T-helper 1 cell treated with Interleukin-12 subunit alpha and Interleukin-12 subunit beta and Interleukin-4 antibody, amounts not matched to agents 30 μg/mL and 1 μg/mL, for 36 hours (primary cell): ENCODE measurements around the gene CELF2.

Source experiments
- H3K27ac Mint-ChIP-seq: one replicate; pipeline ENCODE4 v1.8.0; 2021; ENCODE audit warnings: mild to moderate bottlenecking, mixed read lengths
- H3K27me3 Mint-ChIP-seq: one replicate; pipeline ENCODE4 v1.8.0; 2021; ENCODE audit warnings: low read depth, mixed read lengths
- H3K36me3 Mint-ChIP-seq: one replicate; pipeline ENCODE4 v1.8.0; 2021; ENCODE audit warnings: low read depth, mixed read lengths
- H3K4me1 Mint-ChIP-seq: one replicate; pipeline ENCODE4 v1.8.0; 2021; ENCODE audit warnings: low read depth, mixed read lengths
- H3K4me3 Mint-ChIP-seq: one replicate; pipeline ENCODE4 v1.8.0; 2021; ENCODE audit warnings: mild to moderate bottlenecking, moderate library complexity, mixed read lengths
- H3K9me3 Mint-ChIP-seq: one replicate; pipeline ENCODE4 v1.8.0; 2021; ENCODE audit warnings: mixed read lengths

The CELF2 gene

DNA sequence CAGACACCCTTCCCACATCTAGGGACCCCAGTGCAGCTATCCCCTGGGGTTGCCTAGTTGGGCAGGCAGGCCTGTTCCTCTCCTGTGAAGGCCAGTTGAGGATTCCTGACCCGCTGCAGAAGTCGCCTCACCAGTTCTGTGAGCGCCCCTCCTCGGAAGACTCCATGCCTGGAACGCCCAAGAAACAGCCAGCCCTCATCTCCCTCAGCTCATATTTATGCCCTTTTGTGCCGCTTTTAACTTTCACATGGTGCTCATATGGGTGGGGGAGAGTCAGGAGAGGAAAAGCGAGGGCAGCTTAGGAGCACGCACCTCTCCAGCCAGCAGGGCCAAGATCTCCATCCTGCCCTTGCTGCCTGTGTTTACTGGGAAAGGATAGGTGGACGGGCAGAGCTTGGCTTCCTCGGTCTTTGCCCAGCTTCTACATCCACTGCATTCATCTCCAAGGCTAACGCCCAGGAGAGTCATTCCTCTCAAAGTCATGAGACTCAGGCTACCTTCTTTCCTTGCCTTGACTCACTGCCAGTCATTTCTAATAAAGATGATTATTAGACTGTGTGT lies 307.2 kb downstream of the CELF2 start:
- no peaks in the 10 kb centered on the region for H3K9me3 Mint-ChIP-seq
- peaks cover 19% of the 10 kb centered on the region for H3K4me1 Mint-ChIP-seq
- no peak overlapping the region for H3K4me3 Mint-ChIP-seq
- H3K36me3 Mint-ChIP-seq = peaks cover 62% of the 10 kb centered on the region
- no peak overlapping the region for H3K27ac Mint-ChIP-seq
- H3K27me3 Mint-ChIP-seq = no peaks in the 10 kb centered on the region

- Mint-ChIP-seq H3K27me3 (no peaks in the 10 kb centered on the region), H3K4me3 (no peak overlapping the region), H3K36me3 (peaks cover 68% of the 10 kb centered on the region), H3K9me3 (no peaks in the 10 kb centered on the region), H3K27ac (peak overlapping the region; percentile 19), H3K4me1 (peaks cover 18% of the 10 kb centered on the region)
Measured at GRCh38 chr10:11325817-11326216, 308.1 kb downstream of the CELF2 start.

GRCh38 chr10:11326241-11326640 lies 308.6 kb downstream of the CELF2 start:
- Mint-ChIP-seq H3K27ac (peak overlapping the region; percentile 19), H3K4me3 (no peak overlapping the region), H3K36me3 (peaks cover 65% of the 10 kb centered on the region), H3K9me3 (no peaks in the 10 kb centered on the region), H3K4me1 (peaks cover 18% of the 10 kb centered on the region), H3K27me3 (no peaks in the 10 kb centered on the region)

DNA sequence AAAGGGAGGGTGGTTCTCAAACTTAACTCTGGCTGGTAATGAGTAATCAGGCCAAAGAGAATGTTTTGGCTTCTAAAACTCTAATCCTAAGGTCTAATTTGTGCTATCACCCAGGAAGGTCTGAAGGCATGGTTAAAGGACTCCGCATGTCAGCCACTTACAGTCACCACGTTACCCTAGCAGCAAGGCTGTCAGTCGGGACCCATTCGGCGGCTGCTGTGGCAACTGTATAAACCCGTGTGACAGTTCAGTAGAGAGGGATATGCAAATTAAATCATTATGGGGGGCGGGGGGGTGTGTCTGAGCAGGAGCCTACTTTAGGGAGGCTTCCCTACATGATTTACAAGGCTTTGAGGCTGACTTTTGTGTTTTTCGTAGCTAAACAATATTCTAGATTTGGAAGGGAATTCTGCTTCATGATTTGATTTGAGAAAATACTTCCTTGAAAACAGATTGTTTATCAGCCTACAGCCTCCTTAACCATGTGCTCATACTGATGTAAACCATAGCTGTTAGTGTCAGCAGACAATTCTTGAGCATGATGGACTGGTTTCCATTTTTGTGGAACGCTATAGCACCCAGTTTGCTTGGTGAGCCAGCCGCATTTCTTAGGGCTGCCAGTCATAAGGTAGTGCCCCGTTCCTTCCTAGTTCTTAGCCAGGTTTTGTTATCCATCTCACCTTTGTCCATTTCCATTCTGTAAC lies 309.4 kb downstream of the CELF2 start:
- H3K36me3 Mint-ChIP-seq = peaks cover 65% of the 10 kb centered on the region
- H3K9me3 Mint-ChIP-seq = no peaks in the 10 kb centered on the region
- H3K27ac Mint-ChIP-seq = peak overlapping the region; percentile 73
- no peak overlapping the region for H3K4me3 Mint-ChIP-seq
- no peaks in the 10 kb centered on the region for H3K27me3 Mint-ChIP-seq
- H3K4me1 Mint-ChIP-seq = peaks cover 16% of the 10 kb centered on the region

DNA sequence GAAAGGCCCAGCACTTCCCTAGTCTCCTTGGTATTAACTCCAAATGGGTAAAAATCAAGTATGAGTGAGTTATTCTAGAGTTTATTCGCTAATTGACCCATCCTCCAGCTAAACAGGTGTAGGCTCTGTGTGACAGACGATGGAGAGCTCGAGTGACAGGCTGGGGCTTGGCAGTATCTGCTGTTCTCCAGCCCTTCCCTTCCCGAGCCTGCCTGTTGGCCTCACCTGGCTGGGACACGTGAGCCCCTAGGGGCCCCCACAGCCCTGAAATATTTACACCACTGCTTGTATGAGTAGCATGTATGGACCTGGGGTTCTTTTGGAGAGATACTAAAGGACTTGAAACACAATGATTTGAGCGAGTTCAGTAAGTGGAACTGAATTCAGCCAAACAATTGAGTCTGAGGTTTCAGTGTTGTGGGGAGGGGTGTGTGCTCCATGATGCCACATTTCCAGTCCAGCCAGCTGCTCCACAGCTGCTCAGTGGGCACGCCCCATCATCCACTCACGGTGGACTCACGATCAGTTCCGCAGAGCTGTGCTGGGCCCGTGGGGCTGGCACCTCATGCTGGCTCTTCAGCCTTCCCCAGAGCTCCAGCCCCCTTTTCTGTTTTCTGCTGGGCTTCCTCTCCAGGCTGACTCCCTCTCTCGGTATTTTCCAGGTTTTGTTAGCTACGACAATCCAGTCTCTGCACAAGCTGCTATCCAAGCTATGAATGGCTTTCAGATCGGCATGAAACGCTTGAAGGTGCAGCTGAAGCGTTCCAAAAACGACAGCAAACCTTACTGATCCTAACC lies 310.8 kb downstream of the CELF2 start:
- H3K36me3 Mint-ChIP-seq = peaks cover 65% of the 10 kb centered on the region
- H3K4me3 Mint-ChIP-seq = no peak overlapping the region
- H3K4me1 Mint-ChIP-seq = peaks cover 20% of the 10 kb centered on the region
- H3K9me3 Mint-ChIP-seq = no peaks in the 10 kb centered on the region
- peak overlapping the region; percentile 28 for H3K27ac Mint-ChIP-seq
- H3K27me3 Mint-ChIP-seq = no peaks in the 10 kb centered on the region

DNA sequence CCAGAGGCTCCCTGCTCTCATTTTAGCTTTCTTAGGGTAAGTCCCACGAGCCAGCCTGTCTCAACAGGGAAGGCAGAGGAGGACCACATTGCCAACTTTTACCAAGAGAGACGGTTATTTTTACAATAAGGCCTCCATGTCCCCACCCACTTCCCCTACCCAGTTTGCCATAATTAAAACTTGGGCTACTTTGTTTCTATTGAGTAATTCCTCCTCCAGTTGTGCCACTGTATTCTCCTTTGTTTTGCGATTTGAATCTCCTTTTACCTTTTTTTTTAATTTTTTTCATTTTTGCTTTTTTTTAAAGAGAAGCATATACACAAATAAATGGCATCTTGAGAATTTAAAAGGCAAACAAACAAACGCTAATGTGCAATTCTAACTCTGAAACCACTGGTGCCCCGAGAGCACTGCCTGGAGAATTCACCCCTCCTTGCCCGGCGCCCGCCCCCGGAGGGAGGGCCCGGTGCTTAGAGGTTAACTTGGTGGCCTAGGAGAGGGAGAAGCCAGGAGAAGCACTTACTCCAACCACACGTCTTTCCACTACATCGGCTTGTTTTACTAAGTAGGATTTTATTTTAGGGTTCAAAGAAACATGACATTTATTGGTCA lies 311.5 kb downstream of the CELF2 start:
- H3K9me3 Mint-ChIP-seq = no peaks in the 10 kb centered on the region
- H3K27me3 Mint-ChIP-seq = no peaks in the 10 kb centered on the region
- peaks cover 21% of the 10 kb centered on the region for H3K4me1 Mint-ChIP-seq
- H3K36me3 Mint-ChIP-seq = peaks cover 66% of the 10 kb centered on the region
- H3K4me3 Mint-ChIP-seq = no peak overlapping the region
- peak overlapping the region; percentile 28 for H3K27ac Mint-ChIP-seq

DNA sequence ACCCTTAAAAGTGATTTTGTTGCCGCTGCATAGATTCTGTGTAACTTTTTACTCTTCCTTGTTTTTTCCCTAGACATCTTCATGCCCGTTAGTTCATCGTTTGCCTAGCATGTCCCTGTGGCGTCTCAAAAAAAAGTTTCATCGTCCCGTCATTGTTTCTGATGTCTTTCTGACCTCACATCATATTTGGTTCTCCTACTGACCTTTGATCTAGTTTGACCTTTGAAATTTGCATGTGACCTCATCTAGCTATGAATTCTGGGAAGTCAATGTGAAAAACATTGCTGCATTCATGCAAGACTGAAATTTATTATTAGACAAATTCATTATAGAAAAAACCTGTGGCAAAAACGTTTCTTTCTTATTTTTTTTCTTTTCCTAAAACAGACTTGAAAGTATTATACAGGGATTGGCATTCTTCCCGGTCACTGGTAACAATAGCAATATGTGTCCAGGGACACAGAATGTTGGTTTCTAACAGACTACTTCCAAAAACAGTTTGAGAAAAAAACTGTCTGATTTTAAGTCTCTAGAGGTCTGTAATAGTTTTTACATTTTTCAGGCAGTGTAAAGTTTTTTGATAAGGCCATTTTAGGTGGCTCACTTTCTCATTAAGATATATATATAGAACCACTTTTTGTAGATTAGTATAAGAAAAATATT lies 312.8 kb downstream of the CELF2 start:
- Mint-ChIP-seq H3K9me3 (no peaks in the 10 kb centered on the region), H3K36me3 (peaks cover 65% of the 10 kb centered on the region), H3K4me3 (no peak overlapping the region), H3K27ac (no peak overlapping the region), H3K27me3 (no peaks in the 10 kb centered on the region), H3K4me1 (peaks cover 30% of the 10 kb centered on the region)

DNA sequence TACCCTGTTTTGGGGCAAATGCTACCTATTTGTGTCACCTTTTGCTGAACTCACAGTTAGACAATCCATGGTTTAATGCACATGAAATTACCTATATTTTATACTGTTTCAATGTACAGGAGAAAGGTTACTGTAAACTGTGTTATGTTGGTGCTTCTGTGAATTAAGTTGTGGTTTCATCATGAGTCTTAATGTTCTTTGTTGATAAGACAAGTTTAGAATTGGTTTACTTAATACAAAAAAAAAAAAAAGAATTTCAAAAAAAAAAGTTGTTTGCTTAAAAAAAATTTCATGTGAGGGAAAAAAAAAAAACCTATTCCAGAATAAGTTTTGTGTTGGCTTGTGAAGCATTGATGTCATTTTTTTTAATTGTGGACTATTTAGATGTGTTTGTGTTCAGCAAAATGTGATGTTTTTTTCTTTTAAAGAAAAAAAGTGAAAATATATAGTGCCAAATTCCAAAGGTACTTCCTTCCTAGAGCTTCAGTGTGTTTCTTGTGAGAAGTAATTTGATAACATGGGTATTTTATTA lies 313.4 kb downstream of the CELF2 start:
- Mint-ChIP-seq H3K36me3 (peaks cover 61% of the 10 kb centered on the region), H3K9me3 (no peaks in the 10 kb centered on the region), H3K4me1 (peaks cover 29% of the 10 kb centered on the region), H3K4me3 (no peak overlapping the region), H3K27me3 (no peaks in the 10 kb centered on the region), H3K27ac (no peak overlapping the region)

GRCh38 chr10:11331726-11332125 lies 314.1 kb downstream of the CELF2 start:
- Mint-ChIP-seq H3K36me3 (peaks cover 56% of the 10 kb centered on the region), H3K4me3 (no peak overlapping the region), H3K27ac (no peak overlapping the region), H3K9me3 (no peaks in the 10 kb centered on the region), H3K27me3 (no peaks in the 10 kb centered on the region), H3K4me1 (peaks cover 28% of the 10 kb centered on the region)

DNA sequence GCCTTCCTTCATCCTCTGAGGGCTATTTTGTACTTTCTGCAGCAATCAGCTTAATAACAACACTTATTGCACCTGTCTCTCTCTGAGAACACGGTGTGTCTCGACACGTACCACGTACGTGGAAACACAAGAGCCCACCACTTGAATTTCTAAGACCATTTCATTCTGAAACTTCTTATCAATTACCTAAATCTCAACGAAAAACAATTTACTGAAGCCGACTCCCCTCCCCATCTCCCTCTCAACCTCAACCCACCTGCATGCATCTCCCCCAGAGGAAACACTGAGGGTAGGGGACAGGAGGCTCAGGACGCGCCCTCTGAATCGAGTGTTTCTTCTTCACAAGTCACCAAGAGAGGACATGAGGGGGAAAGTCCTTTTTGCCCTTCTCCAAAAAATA lies 315.2 kb downstream of the CELF2 start:
- no peaks in the 10 kb centered on the region for H3K9me3 Mint-ChIP-seq
- H3K4me3 Mint-ChIP-seq = no peak overlapping the region
- no peak overlapping the region for H3K27ac Mint-ChIP-seq
- H3K36me3 Mint-ChIP-seq = peaks cover 49% of the 10 kb centered on the region
- H3K4me1 Mint-ChIP-seq = peaks cover 28% of the 10 kb centered on the region
- no peaks in the 10 kb centered on the region for H3K27me3 Mint-ChIP-seq

GRCh38 chr10:11334436-11334835 lies 316.8 kb downstream of the CELF2 start:
- no peaks in the 10 kb centered on the region for H3K27me3 Mint-ChIP-seq
- no peaks in the 10 kb centered on the region for H3K9me3 Mint-ChIP-seq
- no peak overlapping the region for H3K4me3 Mint-ChIP-seq
- peaks cover 25% of the 10 kb centered on the region for H3K4me1 Mint-ChIP-seq
- H3K27ac Mint-ChIP-seq = peak overlapping the region; percentile 4
- H3K36me3 Mint-ChIP-seq = peaks cover 42% of the 10 kb centered on the region

- Mint-ChIP-seq H3K36me3 (peaks cover 37% of the 10 kb centered on the region), H3K27ac (peak overlapping the region; percentile 19), H3K4me1 (peaks cover 22% of the 10 kb centered on the region), H3K27me3 (no peaks in the 10 kb centered on the region), H3K9me3 (no peaks in the 10 kb centered on the region), H3K4me3 (no peak overlapping the region)
Measured at GRCh38 chr10:11335167-11335652, 317.5 kb downstream of the CELF2 start.

GRCh38 chr10:11335881-11336430 lies 318.3 kb downstream of the CELF2 start:
- Mint-ChIP-seq H3K9me3 (no peaks in the 10 kb centered on the region), H3K27me3 (no peaks in the 10 kb centered on the region), H3K27ac (no peak overlapping the region), H3K36me3 (peaks cover 32% of the 10 kb centered on the region), H3K4me1 (peaks cover 18% of the 10 kb centered on the region), H3K4me3 (no peak overlapping the region)

DNA sequence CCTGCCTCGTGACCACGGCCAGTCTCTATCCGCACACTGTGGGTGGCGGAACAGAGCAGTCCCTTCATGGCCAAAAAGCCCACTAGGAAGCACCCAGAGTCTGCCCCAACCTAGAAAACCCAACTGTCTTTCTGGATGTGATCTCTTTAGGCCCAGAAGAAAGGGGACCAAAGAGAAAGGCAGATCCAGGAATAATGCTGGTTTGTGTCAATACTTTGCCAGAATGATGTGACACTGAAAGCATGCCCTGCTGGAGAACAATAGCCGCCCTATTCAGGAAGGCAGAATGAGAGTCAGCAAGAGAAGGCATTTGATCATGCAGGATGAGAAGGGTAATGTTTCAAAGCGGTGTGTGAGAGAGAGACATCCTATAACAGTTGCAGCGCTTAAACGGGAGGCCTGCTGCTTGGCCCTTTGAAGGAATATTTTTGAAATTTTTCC lies 319.1 kb downstream of the CELF2 start:
- peaks cover 17% of the 10 kb centered on the region for H3K4me1 Mint-ChIP-seq
- peak overlapping the region; percentile 6 for H3K27ac Mint-ChIP-seq
- H3K9me3 Mint-ChIP-seq = no peaks in the 10 kb centered on the region
- H3K36me3 Mint-ChIP-seq = peaks cover 28% of the 10 kb centered on the region
- no peaks in the 10 kb centered on the region for H3K27me3 Mint-ChIP-seq
- H3K4me3 Mint-ChIP-seq = no peak overlapping the region
